AG09309 (cell line): Measurements from ENCODE around the gene IL22.

Source experiments
- DNase-seq: peaks from one replicate; pipeline ENCODE4 v3.0.0-alpha.2; 2010; ENCODE audit warnings: low read depth
- H3K4me3 ChIP-seq: 2 replicates; pipeline ENCODE4 v1.5.1; 2011; ENCODE audit warnings: mild to moderate bottlenecking, low read depth, low read length, moderate library complexity; ENCODE audit not compliant: control insufficient read depth
- CTCF ChIP-seq: IDR thresholded peaks from 2 replicates; pipeline ENCODE4 v1.5.1; 2011; ENCODE audit warnings: mild to moderate bottlenecking, low read depth, low read length, inconsistent platforms; ENCODE audit not compliant: insufficient read depth, control insufficient read depth; ENCODE audit errors: missing control alignments

The IL22 gene

DNA sequence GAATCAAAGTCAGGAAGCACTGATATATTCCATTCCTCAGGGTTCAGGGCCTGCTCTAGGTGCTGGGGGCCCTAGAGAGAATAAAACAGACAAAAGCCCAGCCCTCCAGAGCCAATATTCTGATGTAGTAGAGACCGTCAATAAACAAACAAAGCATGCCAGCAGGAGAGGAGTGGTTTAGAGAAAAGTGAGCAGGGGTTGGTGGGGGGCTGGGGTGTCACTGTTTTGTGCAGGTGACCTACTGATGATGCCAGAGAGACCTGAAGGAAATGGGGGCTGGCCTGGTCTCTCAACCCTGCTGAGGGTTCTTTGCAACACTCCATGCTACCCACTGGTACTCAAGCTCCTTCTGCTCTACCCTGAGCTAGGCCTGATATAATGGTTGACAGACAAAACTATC lies 54.3 kb downstream of the IL22 start:
- no peak for TF ChIP-seq CTCF
- DNase-seq = no peak
- H3K4me3 ChIP-seq = no peak overlapping the region

DNA sequence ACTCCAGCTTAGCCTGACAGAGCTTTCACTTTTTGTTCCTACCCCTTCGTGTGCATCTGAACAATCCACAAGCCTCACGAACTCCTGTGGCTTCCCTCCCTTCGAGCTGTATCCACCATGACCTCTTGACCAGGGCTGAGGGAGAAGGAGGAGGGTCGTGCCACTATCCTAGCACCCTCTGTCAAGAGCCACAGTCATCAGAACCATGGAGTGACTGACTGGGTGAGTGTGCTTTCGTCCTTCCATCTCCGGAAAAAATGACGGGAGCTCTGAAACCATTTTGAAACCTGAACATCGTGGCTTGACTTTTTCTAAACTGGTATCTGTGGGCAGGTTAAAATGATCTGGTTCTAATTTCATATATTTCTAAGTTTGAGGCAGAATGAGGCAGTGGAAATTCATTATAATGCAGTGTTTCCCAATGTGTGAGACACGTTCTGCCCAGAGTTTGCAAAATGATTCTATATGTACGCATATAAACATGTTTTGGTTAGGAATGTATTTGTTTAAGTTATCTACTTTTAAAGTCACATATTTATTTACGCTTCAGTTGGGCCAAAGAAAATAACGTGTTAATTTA lies 54.8 kb downstream of the IL22 start:
- no peak for DNase-seq
- no peak overlapping the region for H3K4me3 ChIP-seq
- TF ChIP-seq CTCF = no peak
